Endothelial cell of umbilical vein (primary cell): ENCODE measurements around the gene C2CD3. TPM values are rescaled to one million over a fixed set of nuclear protein-coding genes. Genes with fewer than 3 reads are reported as not detected.

Source experiments
- BruUV-seq: library from RNA; stranded (reverse); fragments of 400-500 nt; replicated peaks from 2 replicates; lab custom pipeline; 2021; lab: Mats Ljungman, UMichigan
- CTCF ChIA-PET: fragments of 300-600, 350-600 bp; sonication (Branson Sonifier 250); formaldehyde crosslinking; loops from one replicate; lab custom pipeline; 2021; ENCODE audit warnings: antibody characterized with exemption, inconsistent platforms; lab: Charles Lee
- POLR2A ChIA-PET: fragments of 300-600, 350-600 bp; sonication (Branson Sonifier 250); formaldehyde crosslinking; loops from one replicate; lab custom pipeline; 2021; ENCODE audit warnings: antibody characterized with exemption, inconsistent platforms; lab: Charles Lee
- DNase-seq: peaks from one replicate; pipeline ENCODE4 v3.0.0-alpha.2; 2011; ENCODE audit warnings: low read depth, low spot score
- FAIRE-seq: peaks from 2 replicates; lab custom pipeline; 2011; peaks lifted over from hg19 to GRCh38; lab: Jason Lieb, UNC
- H2AFZ ChIP-seq: 2 replicates; pipeline ENCODE4 v1.6.0; 2012; ENCODE audit warnings: low read depth, low read length, control low read depth, inconsistent platforms
- H3K27ac ChIP-seq: 2 replicates; pipeline ENCODE4 v1.5.1; 2011; ENCODE audit warnings: low read depth, mild to moderate bottlenecking, control low read depth, low read length, moderate library complexity; ENCODE audit not compliant: insufficient read depth
- H3K27me3 ChIP-seq, 2 experiments: 2 replicates each; pipeline versions ENCODE4 v1.6.0 to v1.6.1; 2011; ENCODE audit warnings: low read length in 2 of 2, mixed read lengths in 1 of 2; ENCODE audit not compliant: control insufficient read depth in 2 of 2, insufficient read depth in 2 of 2
- H3K36me3 ChIP-seq, 2 experiments: 2 replicates in 1 of 2; 3 replicates in 1 of 2; pipeline ENCODE4 v1.5.1; 2011; ENCODE audit warnings: low read length in 2 of 2, mild to moderate bottlenecking in 1 of 2, moderate library complexity in 1 of 2; ENCODE audit not compliant: control insufficient read depth in 2 of 2, insufficient read depth in 2 of 2; ENCODE audit errors: extremely low read depth in 1 of 2
- H3K4me1 ChIP-seq: 3 replicates; pipeline ENCODE4 v1.5.1; 2011; ENCODE audit warnings: mild to moderate bottlenecking, low read length; ENCODE audit not compliant: control insufficient read depth, insufficient read depth; ENCODE audit errors: extremely low read depth
- H3K4me2 ChIP-seq: 2 replicates; pipeline ENCODE4 v1.6.1; 2011; ENCODE audit warnings: low read length, control low read depth, mixed read lengths; ENCODE audit not compliant: insufficient read depth
- H3K4me3 ChIP-seq, 3 experiments: fragments of 200-600 bp in 1 of 3; sonication (generic), shearing (Covaris generic) in 1 of 3; replicated peaks in 1 of 3; 2 replicates each; pipeline ENCODE4 v1.5.1; 2011 to 2016; ENCODE audit warnings: control low read depth in 3 of 3, low read length in 3 of 3, mild to moderate bottlenecking in 2 of 3, inconsistent platforms in 1 of 3, low read depth in 1 of 3, moderate library complexity in 1 of 3; ENCODE audit not compliant: insufficient read depth in 1 of 3
- H3K79me2 ChIP-seq: 2 replicates; pipeline ENCODE4 v1.6.0; 2012; ENCODE audit warnings: low read length, inconsistent platforms; ENCODE audit not compliant: control insufficient read depth, insufficient read depth
- H3K9ac ChIP-seq: replicated peaks from 2 replicates; pipeline ENCODE3; 2011; ENCODE audit warnings: low read length, control low read depth; ENCODE audit not compliant: insufficient read depth; ENCODE audit errors: extremely low read depth
- H3K9me1 ChIP-seq: replicated peaks from 3 replicates; pipeline ENCODE4 v1.6.0; 2011; ENCODE audit warnings: mild to moderate bottlenecking, low read length; ENCODE audit not compliant: control insufficient read depth, insufficient read depth; ENCODE audit errors: extremely low read depth
- H3K9me3 ChIP-seq: replicated peaks from 2 replicates; pipeline ENCODE4 v1.5.1; 2012; ENCODE audit warnings: low read length, inconsistent platforms; ENCODE audit not compliant: control insufficient read depth, insufficient read depth
- H4K20me1 ChIP-seq: replicated peaks from 2 replicates; pipeline ENCODE3; 2011; ENCODE audit warnings: mild to moderate bottlenecking, low read length; ENCODE audit not compliant: control insufficient read depth, insufficient read depth; ENCODE audit errors: extremely low read depth
- EZH2 ChIP-seq: IDR thresholded peaks from 2 replicates; pipeline ENCODE4 v1.6.1; 2012; ENCODE audit warnings: borderline replicate concordance, low read depth, mild to moderate bottlenecking, moderate library complexity, low read length, inconsistent platforms; ENCODE audit not compliant: severe bottlenecking
- FOS ChIP-seq: IDR thresholded peaks from 2 replicates; pipeline ENCODE4 v1.6.1; 2011; ENCODE audit warnings: mild to moderate bottlenecking, low read length, moderate library complexity, borderline replicate concordance; ENCODE audit not compliant: insufficient read depth
- GATA2 ChIP-seq: IDR thresholded peaks from 2 replicates; pipeline ENCODE4 v1.7.0; 2011; ENCODE audit warnings: low read depth, mild to moderate bottlenecking, moderate library complexity, mixed read lengths, low read length; ENCODE audit not compliant: insufficient read length, insufficient read depth
- JUN ChIP-seq: IDR thresholded peaks from 2 replicates; pipeline ENCODE4 v1.6.1; 2011; ENCODE audit warnings: borderline replicate concordance, low read depth; ENCODE audit not compliant: insufficient read length, insufficient read depth
- MYC ChIP-seq: IDR thresholded peaks from one replicate; pipeline ENCODE4 v1.6.1; 2011; ENCODE audit warnings: mild to moderate bottlenecking, low read depth, low read length
- POLR2A ChIP-seq: IDR thresholded peaks from 2 replicates; pipeline ENCODE4 v1.6.1; 2012; ENCODE audit warnings: low read depth, mild to moderate bottlenecking, control low read depth, low read length
- POLR2AphosphoS5 ChIP-seq: IDR thresholded peaks from 2 replicates; pipeline ENCODE4 v1.6.1; 2012; ENCODE audit warnings: low read depth, mild to moderate bottlenecking, control low read depth, low read length, moderate library complexity; ENCODE audit not compliant: insufficient read depth
- dilution Hi-C: fragments of 300-500 bp; cut with MboI; formaldehyde crosslinking; loops from one replicate; pipeline ENCODE4 v1.15.0; 2019; ENCODE audit warnings: low sequenced_read_pairs; ENCODE audit not compliant: extremely low pct_ligation_motif_present
- intact Hi-C: fragments of 100-400 bp; cut with micrococcal nuclease; formaldehyde crosslinking; loops from one replicate; pipeline ENCODE4 v1.10.0; 2022
- polyA plus RNA-seq, 4 experiments: library from polyadenylated mRNA; depleted of rRNA in 3 of 4; stranded (reverse) in 3 of 4; unstranded in 1 of 4; fragments of >200 nt; gene quantifications; 2 replicates each; pipeline versions ENCODE4 v1.2.1 to v1.2.3, GENCODE V29; 2011 to 2012; ENCODE audit warnings: missing spikeins in 1 of 4
- total RNA-seq: library from RNA; stranded (reverse); gene quantifications from 2 replicates; pipeline ENCODE4 v1.2.3, GENCODE V29; 2021
- TF ChIP-seq, protein P1 (sequence below), 2 donors: IDR thresholded peaks; 1 replicate in 1 of 2; 2 replicates in 1 of 2; pipeline ENCODE4 v1.5.1; 2011; ENCODE audit warnings: low read length in 2 of 2, mild to moderate bottlenecking in 2 of 2, moderate library complexity in 2 of 2, control low read depth in 1 of 2, inconsistent platforms in 1 of 2, low read depth in 1 of 2; ENCODE audit not compliant: insufficient read depth in 1 of 2; ENCODE audit errors: extremely low read depth in 1 of 2
- TF ChIP-seq, protein P2 (sequence below): IDR thresholded peaks from 2 replicates; pipeline ENCODE4 v1.6.1; 2011; ENCODE audit not compliant: insufficient read depth, insufficient read length

The C2CD3 gene
- total and polyA plus RNA-seq, 2 donors (not counting 3 experiments of a cell fraction or from before 2014, with no cell fraction given), result 12.9 to 36.6 TPM

DNA sequence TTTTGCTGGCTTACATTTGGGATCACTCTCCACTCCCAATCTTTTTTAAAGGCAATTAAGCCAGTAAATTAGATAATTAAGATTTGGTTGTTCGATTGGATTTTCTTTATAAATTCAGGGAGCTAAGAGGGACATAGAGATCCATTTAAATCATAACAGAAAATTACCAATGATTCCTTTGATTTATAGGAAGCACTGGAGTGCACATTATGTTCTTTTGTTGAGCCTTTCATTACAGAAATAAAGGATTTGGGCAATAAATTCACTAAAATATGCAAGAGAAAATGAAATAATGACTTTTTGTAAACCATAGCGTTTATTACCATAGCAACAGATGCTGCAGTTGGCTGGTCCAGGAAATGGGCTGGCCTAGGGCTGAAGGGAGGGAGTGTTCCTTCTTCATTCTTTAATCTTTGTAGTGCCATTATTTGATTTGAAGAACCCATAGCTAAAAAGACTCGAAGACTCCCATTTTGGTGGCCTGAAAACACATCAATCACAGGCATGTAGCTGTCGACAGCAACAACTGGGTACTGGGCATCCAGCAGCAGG, 73.0 kb downstream of the C2CD3 start:
- H3K4me1 ChIP-seq, result no peaks in the 10 kb centered on the region
- BruUV-seq, result no TSS peak
- H4K20me1 ChIP-seq, result no peaks in the 10 kb centered on the region
- H3K27ac ChIP-seq, result no peak overlapping the region
- H3K4me3 ChIP-seq, result no peak overlapping the region
- H3K79me2 ChIP-seq, result no peaks in the 10 kb centered on the region
- H3K9me3 ChIP-seq, result no peaks in the 10 kb centered on the region
- H3K9me1 ChIP-seq, result no peaks in the 10 kb centered on the region
- H3K9ac ChIP-seq, result no peak overlapping the region
- ChIA-PET POLR2A (no interaction called here), CTCF (no interaction called here)
- no peak for TF ChIP-seq POLR2A
- TF ChIP-seq MYC, result no peak
- no peak for TF ChIP-seq JUN
- TF ChIP-seq, protein P1, sequence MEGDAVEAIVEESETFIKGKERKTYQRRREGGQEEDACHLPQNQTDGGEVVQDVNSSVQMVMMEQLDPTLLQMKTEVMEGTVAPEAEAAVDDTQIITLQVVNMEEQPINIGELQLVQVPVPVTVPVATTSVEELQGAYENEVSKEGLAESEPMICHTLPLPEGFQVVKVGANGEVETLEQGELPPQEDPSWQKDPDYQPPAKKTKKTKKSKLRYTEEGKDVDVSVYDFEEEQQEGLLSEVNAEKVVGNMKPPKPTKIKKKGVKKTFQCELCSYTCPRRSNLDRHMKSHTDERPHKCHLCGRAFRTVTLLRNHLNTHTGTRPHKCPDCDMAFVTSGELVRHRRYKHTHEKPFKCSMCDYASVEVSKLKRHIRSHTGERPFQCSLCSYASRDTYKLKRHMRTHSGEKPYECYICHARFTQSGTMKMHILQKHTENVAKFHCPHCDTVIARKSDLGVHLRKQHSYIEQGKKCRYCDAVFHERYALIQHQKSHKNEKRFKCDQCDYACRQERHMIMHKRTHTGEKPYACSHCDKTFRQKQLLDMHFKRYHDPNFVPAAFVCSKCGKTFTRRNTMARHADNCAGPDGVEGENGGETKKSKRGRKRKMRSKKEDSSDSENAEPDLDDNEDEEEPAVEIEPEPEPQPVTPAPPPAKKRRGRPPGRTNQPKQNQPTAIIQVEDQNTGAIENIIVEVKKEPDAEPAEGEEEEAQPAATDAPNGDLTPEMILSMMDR (IDR thresholded peaks at IDR 0.05; ENCODE audit: extremely low read depth in 1 of 2, insufficient read depth in 1 of 2, low read depth in 1 of 2, low read length in 2 of 2), result no peak
- TF ChIP-seq, protein P2, sequence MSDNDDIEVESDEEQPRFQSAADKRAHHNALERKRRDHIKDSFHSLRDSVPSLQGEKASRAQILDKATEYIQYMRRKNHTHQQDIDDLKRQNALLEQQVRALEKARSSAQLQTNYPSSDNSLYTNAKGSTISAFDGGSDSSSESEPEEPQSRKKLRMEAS, result no peak
- TF ChIP-seq GATA2, result no peak
- no peak for TF ChIP-seq FOS
- TF ChIP-seq EZH2, result no peak
- no peak for TF ChIP-seq POLR2AphosphoS5
- peaks cover 5 to 7% of the 10 kb centered on the region in 2 experiments for H3K36me3 ChIP-seq
- FAIRE-seq (no peak), DNase-seq (no peak)
- dilution Hi-C loops, result no loop called here
- no peak overlapping the region for H2AFZ ChIP-seq
- no peaks in the 10 kb centered on the region for H3K27me3 ChIP-seq
- H3K4me2 ChIP-seq, result no peak overlapping the region
- intact Hi-C loops, result loop anchor here (10.0 kb wide), 1 partner anchor 133 kb away; no protein-coding TSS in a partner anchor
